Pulmonary artery endothelial cell (primary cell): ENCODE results near the gene NOX4. TPM values are rescaled to one million over a fixed set of nuclear protein-coding genes. Genes with fewer than 3 reads are reported as not detected.
"Not testable (repeated sequence)": the region's sequence is repeated elsewhere in the genome, so short reads cannot be mapped to it uniquely, and the experiment has no call there.

Source experiments
- DNase-seq: peaks from one replicate; pipeline ENCODE4 v3.0.0-alpha.2; 2011; ENCODE audit warnings: low read depth, low spot score
- total RNA-seq: library from RNA; depleted of rRNA; stranded (reverse); fragments of >200 nt; gene quantifications from 2 replicates; pipeline ENCODE4 v1.2.3, GENCODE V29; 2014

The NOX4 gene
- total RNA-seq, 1 donor from 2014 or later: 17.1 TPM

DNA sequence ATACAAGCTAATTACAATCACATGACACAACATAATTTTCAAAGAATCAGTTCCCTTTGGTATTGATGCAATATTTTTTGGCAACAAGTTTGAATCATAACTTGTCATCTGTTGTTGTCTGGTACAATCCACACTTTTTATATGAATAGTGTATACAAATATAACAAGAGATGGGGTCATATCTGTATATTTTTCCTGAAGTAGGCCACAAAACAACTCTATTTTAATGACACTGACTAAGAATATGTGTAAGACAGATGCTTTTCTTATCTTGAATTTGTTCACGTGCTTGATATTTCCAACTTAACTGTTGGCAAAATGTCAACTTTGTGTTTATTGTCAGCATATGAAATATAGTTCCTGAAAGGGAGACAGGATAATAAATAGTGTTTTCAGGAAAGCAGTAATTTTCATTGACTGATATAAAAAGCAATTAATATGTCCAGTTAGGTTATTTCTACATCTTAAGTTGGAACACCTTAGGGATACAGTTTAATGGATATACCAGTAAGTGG, 27.9 kb downstream of the NOX4 start:
- DNase-seq: peak; percentile 22

DNA sequence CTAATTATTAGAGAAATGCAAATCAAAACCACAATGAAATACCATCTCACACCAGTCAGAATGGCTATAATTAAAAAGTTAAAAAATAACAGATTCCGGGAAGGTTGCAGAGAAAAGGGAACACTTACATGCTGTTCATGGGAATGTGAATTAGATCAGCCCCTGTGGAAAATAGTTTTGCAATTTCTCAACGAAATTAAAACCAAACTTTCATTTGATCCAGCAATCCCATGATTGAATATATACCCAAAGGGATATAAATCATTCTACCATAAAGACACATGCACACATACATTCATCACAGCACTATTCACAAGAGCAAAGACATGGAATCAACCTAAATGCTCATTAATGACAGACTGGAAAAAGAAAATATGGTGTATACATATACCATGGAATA, 32.5 kb downstream of the NOX4 start:
- DNase-seq: no peak

DNA sequence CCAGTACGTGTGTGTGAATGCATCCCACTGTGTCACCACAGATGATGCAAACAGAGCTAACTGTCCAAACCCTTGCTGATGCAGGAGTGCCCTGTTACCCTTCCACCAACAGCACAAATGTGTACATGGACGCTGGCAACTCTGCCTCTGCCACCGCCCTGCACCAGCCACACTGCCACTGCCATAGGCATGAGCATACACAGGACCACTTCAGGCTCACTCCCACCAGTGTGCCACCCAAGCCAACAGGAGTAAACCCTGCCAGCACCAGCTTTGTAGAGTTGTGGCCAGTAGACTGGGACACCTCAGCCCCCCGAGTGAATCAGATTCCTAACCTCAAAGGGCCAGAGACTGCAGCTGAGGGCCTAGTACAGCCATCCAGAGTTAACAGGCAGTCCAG, 34.0 kb downstream of the NOX4 start:
- DNase-seq: no peak

DNA sequence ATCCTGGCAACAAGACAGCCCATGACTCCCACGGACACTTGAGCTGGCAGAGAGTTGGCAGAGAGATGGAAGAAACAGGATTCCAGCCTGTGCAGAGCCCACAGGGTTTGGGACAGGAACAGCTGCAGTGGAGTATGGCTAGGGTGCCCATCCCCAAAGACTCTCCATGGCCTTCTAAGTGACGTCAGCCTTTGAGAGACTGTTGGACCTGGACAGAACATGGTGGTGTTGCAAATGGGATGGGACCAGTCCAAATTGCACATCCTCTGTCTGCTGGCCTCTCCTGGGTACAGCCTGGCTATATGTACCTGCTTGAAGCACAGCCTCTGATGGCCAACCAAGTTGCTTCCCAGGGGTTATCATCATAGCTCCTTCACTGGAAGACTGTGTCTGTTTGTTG, 34.5 kb downstream of the NOX4 start:
- no peak for DNase-seq

DNA sequence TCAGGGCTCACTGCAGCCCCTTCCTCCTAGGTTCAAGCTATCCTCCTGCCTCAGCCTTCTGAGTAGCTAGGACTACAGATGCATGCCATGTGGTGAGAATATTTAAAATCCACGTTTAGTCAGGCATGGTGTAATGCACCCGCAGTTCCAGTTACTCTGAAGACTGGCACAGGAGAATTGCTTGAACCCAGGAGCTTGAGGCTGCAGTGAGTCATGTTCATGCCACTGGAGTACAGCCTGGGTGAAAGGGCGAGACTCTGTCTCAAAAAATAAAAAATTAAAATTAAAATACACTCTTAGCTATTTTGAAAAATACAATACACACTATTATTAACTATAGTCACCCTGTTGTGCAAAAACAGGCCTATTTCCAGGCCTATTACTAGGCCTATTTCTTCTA, 38.4 kb downstream of the NOX4 start:
- DNase-seq: no peak

DNA sequence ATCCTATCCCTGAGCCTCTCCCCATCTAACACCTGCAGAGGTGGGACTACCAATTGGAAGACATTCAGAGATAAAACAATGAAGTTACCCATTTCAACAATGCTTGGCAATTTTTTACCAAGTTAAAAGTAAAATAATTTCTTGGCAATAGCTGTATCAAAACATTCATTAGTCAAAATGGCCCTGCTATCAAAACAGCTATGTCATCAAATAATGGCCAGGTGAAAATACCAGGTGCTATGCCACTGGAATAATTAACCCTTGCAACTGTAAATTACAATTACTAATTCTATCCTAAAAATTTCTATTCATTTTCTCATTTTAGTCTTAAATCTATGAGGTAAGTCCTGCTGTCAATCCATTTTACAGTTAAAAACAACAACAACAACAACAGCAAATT, 43.3 kb downstream of the NOX4 start:
- DNase-seq: no peak

DNA sequence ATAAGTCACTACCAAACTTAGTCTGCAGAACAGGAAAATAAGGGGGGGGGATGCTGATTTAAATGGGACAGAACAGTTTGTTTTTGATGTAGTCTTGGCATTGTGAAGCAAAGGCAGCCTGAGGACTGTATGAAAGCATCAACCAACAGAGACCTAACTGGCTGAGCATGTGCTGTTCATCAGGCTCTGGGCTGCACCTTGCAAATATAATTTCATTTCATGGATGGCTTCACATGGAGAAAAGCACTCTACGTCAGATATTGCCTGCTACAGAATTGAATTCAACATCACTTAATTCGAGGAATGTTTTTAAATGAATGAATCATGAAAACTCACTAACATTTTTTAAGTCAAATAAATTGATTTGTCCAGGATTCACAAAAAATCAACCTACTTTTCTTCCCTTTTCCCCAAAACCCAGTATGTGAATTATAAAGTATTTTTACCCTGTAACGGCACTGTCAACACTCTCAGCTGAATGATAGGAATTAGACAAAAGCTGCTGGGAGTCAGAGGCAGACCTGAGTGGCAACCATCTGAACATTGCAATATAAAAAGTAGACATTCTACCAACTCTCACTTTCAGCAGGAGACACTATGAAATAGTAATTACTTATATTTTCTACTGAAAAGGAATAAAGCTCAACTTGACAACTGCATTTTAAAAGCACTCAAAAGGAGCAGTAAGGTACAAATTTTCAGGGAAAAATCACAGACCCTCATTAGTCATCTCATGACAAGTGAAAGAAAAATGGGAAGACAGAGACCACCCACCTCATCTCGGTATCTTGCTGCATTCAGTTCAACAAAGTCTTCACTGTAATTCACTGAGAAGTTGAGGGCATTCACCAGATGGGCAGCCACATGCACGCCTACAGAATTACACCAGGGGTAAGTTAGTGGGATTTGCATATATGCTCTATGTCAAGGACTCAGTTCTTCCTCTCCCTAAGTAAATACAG, 47.5 kb downstream of the NOX4 start:
- DNase-seq: no peak

DNA sequence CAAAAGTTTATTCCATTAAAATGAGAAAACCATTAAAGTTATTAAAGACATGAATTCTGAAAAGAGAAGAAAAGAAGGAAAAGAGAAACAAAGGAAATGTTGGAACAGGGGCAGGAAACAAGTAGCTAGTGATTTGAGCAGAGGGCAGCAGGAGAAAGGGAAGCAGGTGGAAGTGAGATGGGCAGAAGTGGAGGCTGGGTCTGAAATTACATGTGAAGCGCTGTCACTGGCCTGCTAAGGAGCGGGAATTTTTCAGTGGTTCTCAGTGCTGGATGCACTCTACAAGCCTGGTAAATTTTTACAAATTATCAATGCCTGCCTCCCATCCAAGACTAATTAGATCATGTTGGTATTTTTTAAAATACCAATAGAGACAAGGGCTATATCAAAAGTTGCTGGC, 48.4 kb downstream of the NOX4 start:
- no peak for DNase-seq

DNA sequence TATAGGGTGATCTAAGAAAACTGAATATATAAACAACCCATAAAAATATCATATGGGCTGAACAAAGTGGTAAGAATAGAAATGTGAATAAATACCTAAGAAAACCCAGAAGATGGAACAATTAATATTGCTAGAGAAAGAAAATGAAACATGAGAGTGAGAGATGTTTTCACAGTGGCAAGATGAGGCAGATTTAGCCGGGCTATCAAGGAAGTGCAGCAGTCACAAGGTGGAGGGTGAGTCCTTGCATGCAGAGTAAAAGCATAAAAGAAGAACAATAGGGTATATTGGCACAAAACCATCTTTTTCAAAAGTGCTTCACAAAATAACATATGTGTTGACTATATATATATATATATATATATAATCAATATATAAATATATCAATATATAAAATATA, 49.6 kb downstream of the NOX4 start:
- DNase-seq: no peak

DNA sequence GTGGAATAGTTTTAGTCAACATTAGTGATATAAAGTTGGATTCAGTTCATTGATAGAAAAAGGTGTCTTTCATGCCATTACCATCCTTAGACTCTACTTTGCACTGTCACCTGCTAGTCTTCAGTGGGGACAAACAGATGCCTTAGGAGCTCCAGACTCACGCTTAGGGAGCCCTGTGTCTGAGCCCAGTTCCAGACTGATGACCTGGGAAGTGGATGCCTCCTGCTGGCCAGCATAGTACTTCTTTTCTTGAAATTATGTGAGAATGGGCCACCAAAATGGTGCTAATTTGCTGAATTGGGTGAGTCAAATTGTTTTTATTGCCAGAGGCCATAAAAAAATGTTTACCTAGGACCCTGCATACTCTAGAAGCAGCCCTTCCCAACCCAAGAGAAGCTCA, 53.9 kb downstream of the NOX4 start:
- DNase-seq: no peak

DNA sequence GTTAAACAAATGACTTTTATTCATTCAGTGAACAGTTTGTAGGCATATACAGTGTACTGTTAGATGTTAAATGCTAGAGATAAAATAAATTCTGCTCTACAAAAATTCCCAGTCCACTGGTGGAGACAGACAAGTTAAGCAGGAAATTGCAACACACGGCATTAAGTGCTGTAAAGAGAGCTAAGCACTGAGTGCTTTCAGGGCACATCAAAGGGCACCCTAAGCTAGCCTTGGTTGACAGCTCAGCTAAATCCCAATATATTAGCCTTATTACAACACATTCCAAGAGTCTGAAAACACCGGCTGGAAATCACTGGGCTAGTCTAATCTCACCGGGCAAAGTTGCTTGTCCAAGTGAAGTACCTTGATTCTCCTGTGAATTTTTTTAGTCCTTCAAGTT, 55.1 kb downstream of the NOX4 start:
- no peak for DNase-seq

DNA sequence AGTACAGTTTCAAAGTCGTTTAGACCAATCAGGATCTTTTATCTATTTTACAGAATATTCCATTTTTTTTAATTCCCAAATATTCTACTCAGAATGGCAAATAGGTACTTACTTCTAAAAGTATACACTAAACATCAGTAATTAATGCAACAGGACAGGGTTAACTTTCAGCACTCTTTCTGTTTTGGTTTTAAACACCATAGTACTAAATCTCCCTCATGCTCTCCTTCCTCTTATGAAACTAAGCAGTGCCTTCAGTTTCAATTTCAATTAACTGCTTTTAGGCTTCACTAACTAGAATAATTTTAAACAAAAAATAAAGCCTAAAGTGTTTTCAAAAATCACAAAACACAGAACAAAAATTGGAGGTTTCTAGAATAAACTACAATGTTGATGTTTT, 57.9 kb downstream of the NOX4 start:
- DNase-seq: no peak

DNA sequence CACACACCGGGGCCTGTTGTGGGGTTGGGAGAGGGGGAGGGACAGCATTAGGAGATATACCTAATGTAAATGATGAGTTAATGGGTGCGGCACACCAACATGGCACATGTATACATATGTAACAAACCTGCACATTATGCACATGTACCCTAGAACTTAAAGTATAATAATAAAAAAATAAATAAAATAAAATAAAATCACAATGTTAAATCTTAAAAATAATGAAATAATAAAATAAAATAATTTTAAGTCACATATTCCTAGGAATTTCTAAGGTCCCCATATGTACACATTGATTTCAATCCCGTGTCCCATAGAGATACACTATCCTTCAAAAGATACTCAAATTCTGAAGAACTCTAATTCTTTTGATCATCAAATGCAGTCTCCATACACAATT, 59.0 kb downstream of the NOX4 start:
- DNase-seq: not testable (repeated sequence)

DNA sequence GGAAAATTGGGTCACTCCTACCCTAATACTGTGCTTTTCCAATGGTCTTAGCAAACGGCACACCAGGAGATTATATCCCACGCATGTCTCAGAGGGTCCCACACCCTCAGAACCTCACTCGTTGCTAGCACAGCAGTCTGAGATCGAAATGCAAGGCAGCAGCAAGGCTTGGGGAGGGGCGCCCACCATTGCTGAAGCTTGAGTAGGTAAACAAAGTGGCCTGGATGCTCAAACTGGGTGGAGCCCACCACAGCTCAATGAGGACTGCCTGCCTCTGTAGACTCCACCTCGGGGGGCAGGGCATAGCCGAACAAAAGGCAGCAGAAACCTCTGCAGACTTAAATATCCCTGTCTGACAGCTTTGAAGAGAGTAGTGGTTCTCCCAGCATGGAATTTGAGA, 64.7 kb downstream of the NOX4 start:
- DNase-seq: not testable (repeated sequence)

DNA sequence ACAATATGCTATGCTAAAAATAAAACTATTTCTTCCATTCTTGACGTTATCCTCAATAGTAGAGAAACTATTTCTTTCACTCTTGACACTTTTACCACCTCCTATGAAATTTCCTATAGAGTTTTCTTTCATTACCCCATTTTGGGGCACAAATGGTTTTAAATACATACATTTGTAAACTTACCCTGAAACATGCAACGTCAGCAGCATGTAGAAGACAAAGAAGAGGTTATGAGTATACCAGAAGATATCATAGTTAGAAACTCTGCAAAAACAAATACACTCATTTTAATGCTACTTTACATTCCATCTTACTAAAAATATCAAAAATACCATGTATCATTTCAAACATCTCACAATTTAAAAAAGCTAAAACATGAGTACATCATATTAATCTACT, 69.5 kb downstream of the NOX4 start:
- no peak for DNase-seq

DNA sequence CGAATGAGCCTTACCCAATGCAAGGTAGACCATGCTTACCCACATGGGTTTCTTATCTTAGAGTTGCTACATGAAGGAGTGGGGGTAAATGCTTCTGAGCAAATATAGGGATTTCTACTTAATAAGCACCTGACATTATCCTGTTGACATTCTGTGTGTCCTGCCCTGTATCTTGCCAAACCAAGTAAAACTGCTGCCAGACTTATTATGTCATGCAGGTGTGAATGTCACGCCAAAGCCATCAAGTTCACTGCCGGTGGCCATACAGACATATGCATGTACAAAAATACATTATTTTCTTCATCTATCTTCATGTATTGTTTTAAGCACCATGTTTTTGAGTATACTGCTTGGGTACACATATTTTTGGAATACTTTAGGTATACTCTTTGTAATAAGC, 70.2 kb downstream of the NOX4 start:
- DNase-seq: no peak

DNA sequence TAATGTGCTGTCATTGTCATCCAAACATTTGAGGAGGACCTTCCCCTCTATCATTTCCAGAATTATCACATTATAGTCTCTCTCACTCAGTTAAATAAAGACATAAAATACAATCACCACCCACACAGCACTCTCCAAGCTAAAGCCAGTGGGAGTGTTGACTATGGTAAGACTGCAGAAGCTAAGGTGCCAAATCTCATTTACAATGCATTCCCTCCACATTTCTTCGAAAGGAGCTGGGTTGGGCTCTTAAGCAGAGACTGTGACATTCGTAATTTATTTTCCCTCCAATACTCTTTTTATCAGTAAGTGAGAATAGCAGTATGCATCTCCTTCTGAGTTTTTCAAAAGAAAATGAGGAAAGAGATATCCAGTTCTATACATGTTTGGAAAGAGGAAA, 74.2 kb downstream of the NOX4 start:
- DNase-seq: no peak

DNA sequence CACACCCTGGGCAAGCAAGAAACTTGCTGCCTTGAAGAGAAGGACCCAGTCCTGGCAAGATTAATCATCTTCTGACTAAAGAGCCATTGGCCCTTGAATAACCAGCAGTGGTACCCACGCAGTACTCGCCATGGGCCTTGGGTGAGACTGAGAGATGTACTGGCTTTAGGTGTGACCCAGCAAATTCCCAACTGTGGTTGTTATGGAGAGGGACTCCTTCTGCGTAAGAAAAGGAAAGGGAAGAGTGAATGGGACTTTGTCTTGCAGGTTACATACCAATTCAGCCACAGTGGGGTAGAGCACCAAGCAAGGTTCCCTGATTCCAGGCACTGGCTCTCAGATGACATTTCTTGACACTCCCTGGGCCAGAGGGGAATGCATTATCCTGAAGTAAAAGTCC, 80.1 kb downstream of the NOX4 start:
- DNase-seq: not testable (repeated sequence)

DNA sequence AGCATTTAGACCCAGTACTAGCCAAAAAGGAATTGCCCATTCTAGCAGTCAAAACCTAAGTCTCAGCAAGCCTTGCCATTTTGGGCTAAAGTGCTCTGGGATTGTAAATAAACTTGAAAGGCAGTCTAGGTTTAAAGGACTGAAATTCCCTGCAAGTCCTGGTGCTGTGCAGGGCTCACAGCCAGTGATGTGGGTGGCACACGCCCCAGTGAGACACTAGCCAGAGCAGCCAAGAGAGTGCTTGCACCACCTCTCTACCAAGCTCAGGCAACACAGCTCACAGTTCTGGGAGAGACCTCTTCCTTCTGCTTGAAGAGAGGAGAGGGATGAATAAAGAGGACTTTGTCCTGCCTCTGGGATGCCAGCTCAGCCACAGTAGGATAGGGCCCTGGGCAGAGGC, 80.5 kb downstream of the NOX4 start:
- DNase-seq: not testable (repeated sequence)

DNA sequence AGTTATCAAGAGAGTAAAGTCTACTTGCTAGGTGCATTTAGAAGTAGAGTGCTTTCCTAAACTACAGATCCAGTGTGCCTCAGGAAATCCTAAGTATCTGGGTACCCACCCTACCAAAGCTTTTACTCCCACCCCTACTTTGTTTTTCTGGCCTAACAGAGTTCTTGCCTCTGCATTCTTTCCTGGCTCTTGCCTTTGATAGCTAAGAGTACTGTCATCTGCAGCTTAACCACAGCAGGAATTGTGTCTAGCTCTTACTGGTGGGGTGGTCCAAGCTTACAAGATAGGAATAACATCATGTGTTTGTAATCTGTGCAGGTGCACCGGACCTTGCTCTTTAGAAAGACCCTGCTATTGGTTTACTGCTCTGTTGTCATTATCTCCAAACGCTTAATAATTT, 82.7 kb downstream of the NOX4 start:
- not testable (repeated sequence) for DNase-seq

DNA sequence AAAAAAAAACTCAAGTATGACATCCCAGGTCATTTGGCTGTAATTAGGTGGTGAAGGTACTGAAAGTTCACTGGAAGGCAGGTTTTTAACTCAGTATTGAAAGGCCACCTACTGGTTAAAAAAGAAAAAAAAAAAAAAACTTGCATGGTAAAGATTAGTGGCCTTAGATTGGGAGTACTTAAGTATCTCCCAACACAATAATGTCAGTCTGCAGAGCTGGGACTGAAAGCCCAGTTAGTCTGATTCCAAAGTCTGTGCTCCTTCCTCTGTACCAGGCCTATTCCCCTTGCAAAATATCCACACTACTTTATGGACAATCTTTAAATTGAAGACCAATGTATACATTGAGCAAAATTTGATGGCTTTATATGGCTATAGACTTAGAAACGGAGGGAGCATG, 85.5 kb downstream of the NOX4 start:
- no peak for DNase-seq

DNA sequence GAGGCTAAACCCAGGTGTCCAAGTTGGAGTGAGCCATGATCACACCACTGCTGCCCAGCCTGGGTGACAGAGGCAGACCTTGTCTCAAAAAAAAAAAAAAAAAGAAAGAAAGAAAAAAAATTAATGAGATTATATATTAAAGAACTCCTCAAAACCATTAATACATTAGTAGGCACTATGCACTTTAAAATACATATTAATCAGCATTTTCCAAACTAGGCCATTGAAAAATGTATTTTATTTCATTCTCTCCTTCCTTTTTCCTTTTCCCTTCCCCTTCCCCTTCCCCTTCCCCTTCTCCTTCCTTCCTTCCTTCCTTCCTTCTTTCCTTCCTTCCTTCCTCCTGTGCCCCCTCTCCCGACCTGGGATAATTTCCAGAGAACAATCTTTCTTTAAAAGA, 99.5 kb downstream of the NOX4 start:
- not testable (repeated sequence) for DNase-seq

DNA sequence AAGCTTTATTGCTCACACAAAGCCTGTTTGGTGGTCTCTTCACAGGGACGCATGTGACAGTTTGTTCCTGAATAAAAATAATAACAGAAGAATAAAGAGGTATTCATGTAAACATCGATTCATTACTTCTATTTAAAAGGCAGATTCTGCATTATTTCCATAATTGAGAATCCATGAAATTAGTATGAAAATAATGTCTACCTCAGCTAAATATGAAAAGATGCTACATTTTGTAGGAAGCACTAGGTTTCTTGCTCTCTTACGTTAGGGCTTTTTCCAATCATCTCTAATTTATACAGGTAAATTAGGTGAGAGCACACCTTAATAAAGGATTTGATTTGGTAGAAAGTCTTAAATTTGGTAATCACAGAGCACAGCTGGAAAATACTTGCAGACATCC, 103.7 kb downstream of the NOX4 start:
- DNase-seq: not testable (repeated sequence)
